IMR-90 (cell line): ENCODE data around the gene AGPAT1. TPM values are rescaled to one million over a fixed set of nuclear protein-coding genes. Genes with fewer than 3 reads are reported as not detected.

Experiments
- ATAC-seq: fragments of 200-7000 bp; cut with Tn5 transposase; 2 replicates; pipeline ENCODE4 v1.9.1; 2020; ENCODE audit warnings: low read depth, mild to moderate bottlenecking, moderate library complexity
- BruUV-seq: library from RNA; stranded (reverse); fragments of 400-500 nt; replicated peaks from 2 replicates; lab custom pipeline; 2021; lab: Mats Ljungman, UMichigan
- CTCF ChIA-PET: fragments of 300-600 bp; formaldehyde crosslinking; extraction: SDS; loops from one replicate; lab custom pipeline; 2021; ENCODE audit warnings: antibody characterized with exemption; lab: Yijun Ruan, JAX
- POLR2A ChIA-PET: fragments of 300-600 bp; sonication (Branson Sonifier 250); formaldehyde crosslinking; loops from one replicate; lab custom pipeline; 2022; ENCODE audit warnings: antibody characterized with exemption; ENCODE audit not compliant: unreplicated experiment; lab: Charles Lee
- DNase-seq: peaks from one replicate; pipeline ENCODE4 v3.0.0; 2013
- H2AFZ ChIP-seq: replicated peaks from 2 replicates; pipeline ENCODE3; 2013; ENCODE audit warnings: low read length, mild to moderate bottlenecking; ENCODE audit not compliant: poor library complexity
- H2AK5ac ChIP-seq: 2 replicates; pipeline ENCODE4 v1.6.1; 2013; ENCODE audit warnings: low read depth, low read length, inconsistent platforms
- H2AK9ac ChIP-seq: replicated peaks from 2 replicates; pipeline ENCODE3; 2013; ENCODE audit warnings: mild to moderate bottlenecking, low read depth, low read length, moderate library complexity; ENCODE audit not compliant: poor library complexity
- H2BK120ac ChIP-seq: 2 replicates; pipeline ENCODE4 v1.6.1; 2013; ENCODE audit warnings: low read depth, low read length, inconsistent platforms
- H2BK15ac ChIP-seq: 3 replicates; pipeline ENCODE4 v1.6.1; 2013; ENCODE audit warnings: low read depth, low read length, inconsistent platforms
- H2BK20ac ChIP-seq: 2 replicates; pipeline ENCODE4 v1.6.1; 2013; ENCODE audit warnings: low read depth, mild to moderate bottlenecking, inconsistent platforms, low read length, moderate library complexity
- H2BK5ac ChIP-seq: 2 replicates; pipeline ENCODE4 v1.6.1; 2013; ENCODE audit warnings: mild to moderate bottlenecking, low read depth, low read length, inconsistent platforms; ENCODE audit not compliant: poor library complexity, severe bottlenecking
- H3K14ac ChIP-seq: replicated peaks from 2 replicates; pipeline ENCODE4 v1.6.1; 2013; ENCODE audit warnings: low read depth, low read length, inconsistent platforms
- H3K18ac ChIP-seq: 2 replicates; pipeline ENCODE4 v1.6.1; 2013; ENCODE audit warnings: low read depth, low read length, control low read depth
- H3K23ac ChIP-seq: 2 replicates; pipeline ENCODE4 v1.6.1; 2013; ENCODE audit warnings: low read depth, low read length, inconsistent platforms
- H3K27ac ChIP-seq: 2 replicates; pipeline ENCODE4 v1.5.1; 2013; ENCODE audit warnings: mild to moderate bottlenecking, control low read depth, low read length; ENCODE audit not compliant: insufficient read depth
- H3K27me3 ChIP-seq: 2 replicates; pipeline ENCODE4 v1.6.1; 2013; ENCODE audit warnings: low read length; ENCODE audit not compliant: control insufficient read depth, insufficient read depth
- H3K36me3 ChIP-seq: 2 replicates; pipeline ENCODE4 v1.6.1; 2013; ENCODE audit warnings: low read length, mixed read lengths; ENCODE audit not compliant: control insufficient read depth, insufficient read depth
- H3K4ac ChIP-seq: 2 replicates; pipeline ENCODE4 v1.6.1; 2013; ENCODE audit warnings: low read depth, low read length, inconsistent platforms
- H3K4me1 ChIP-seq: 2 replicates; pipeline ENCODE4 v1.6.1; 2013; ENCODE audit warnings: low read length, mixed read lengths; ENCODE audit not compliant: control insufficient read depth, insufficient read depth
- H3K4me2 ChIP-seq: 2 replicates; pipeline ENCODE4 v1.6.1; 2013; ENCODE audit warnings: low read depth, mild to moderate bottlenecking, control low read depth, low read length, moderate library complexity
- H3K4me3 ChIP-seq: 2 replicates; pipeline ENCODE4 v1.5.1; 2013; ENCODE audit warnings: low read depth, mild to moderate bottlenecking, control low read depth, low read length, moderate library complexity; ENCODE audit not compliant: insufficient read depth
- H3K56ac ChIP-seq: 2 replicates; pipeline ENCODE4 v1.6.1; 2013; ENCODE audit warnings: low read length, inconsistent platforms; ENCODE audit not compliant: insufficient read depth; ENCODE audit errors: extremely low read depth
- H3K79me1 ChIP-seq, 2 experiments: 2 replicates each; pipeline ENCODE4 v1.6.1; 2013; ENCODE audit warnings: low read length in 2 of 2, inconsistent platforms in 1 of 2, low read depth in 1 of 2
- H3K9ac ChIP-seq: 2 replicates; pipeline ENCODE4 v1.6.1; 2013; ENCODE audit warnings: low read depth, low read length, control low read depth
- H3K9me1 ChIP-seq: 2 replicates; pipeline ENCODE4 v1.6.1; 2013; ENCODE audit warnings: low read length, inconsistent platforms; ENCODE audit not compliant: insufficient read depth
- H3K9me3 ChIP-seq: 2 replicates; pipeline ENCODE4 v1.6.1; 2013; ENCODE audit warnings: low read length; ENCODE audit not compliant: control insufficient read depth, insufficient read depth
- H4K20me1 ChIP-seq: 2 replicates; pipeline ENCODE4 v1.6.1; 2013; ENCODE audit warnings: low read length, inconsistent platforms; ENCODE audit not compliant: insufficient read depth
- H4K5ac ChIP-seq: 2 replicates; pipeline ENCODE4 v1.6.1; 2013; ENCODE audit warnings: mild to moderate bottlenecking, low read depth, low read length, control low read depth
- H4K8ac ChIP-seq, 2 experiments: 2 replicates each; pipeline ENCODE4 v1.6.1; 2013; ENCODE audit warnings: low read depth in 2 of 2, low read length in 2 of 2, control low read depth in 1 of 2, inconsistent platforms in 1 of 2
- H4K91ac ChIP-seq: 2 replicates; pipeline ENCODE4 v1.6.1; 2013; ENCODE audit warnings: low read depth, low read length, inconsistent platforms; ENCODE audit not compliant: insufficient read depth
- CEBPB ChIP-seq: IDR thresholded peaks from 2 replicates; pipeline ENCODE4 v1.6.1; 2012; ENCODE audit warnings: low read depth, low read length, improper control_type of control experiment
- RAD21 ChIP-seq: IDR thresholded peaks from 2 replicates; pipeline ENCODE4 v1.6.1; 2012; ENCODE audit warnings: low read length, improper control_type of control experiment
- SMC3 ChIP-seq: fragments of 150-350 bp; IDR thresholded peaks from 2 replicates; pipeline ENCODE4 v1.6.1; 2016; ENCODE audit warnings: low read depth, mild to moderate bottlenecking, antibody characterized with exemption, low read length, moderate library complexity
- dilution Hi-C: fragments of 300-500 bp; cut with HindIII; formaldehyde crosslinking; loops from one replicate; pipeline ENCODE4 v1.14.3; 2018; ENCODE audit warnings: low sequenced_read_pairs; ENCODE audit not compliant: unreplicated experiment
- in situ Hi-C: fragments of 300-500 bp; cut with MboI; formaldehyde crosslinking; loops from 3 replicates; pipeline ENCODE4 v1.14.3; 2019; ENCODE audit warnings: low sequenced_read_pairs, inconsistent platforms, mixed read lengths
- intact Hi-C: fragments of 100-400 bp; cut with micrococcal nuclease; formaldehyde crosslinking; loops from 2 replicates; pipeline ENCODE4 v1.10.0; 2022
- polyA plus RNA-seq, 3 experiments: library from polyadenylated mRNA; depleted of rRNA; stranded (reverse); fragments of >200 nt; gene quantifications; 2 replicates each; pipeline ENCODE4 v1.2.3, GENCODE V29; 2012; ENCODE audit warnings: low replicate concordance in 1 of 3
- total RNA-seq: library from RNA; depleted of rRNA; stranded (reverse); fragments of >200 nt; gene quantifications from 2 replicates; pipeline ENCODE4 v1.2.3, GENCODE V29; 2012
- TF ChIP-seq, protein P1 (sequence below): fragments of 150-350 bp; IDR thresholded peaks from 2 replicates; pipeline ENCODE4 v1.6.1; 2016; ENCODE audit warnings: low read depth, mild to moderate bottlenecking, low read length, moderate library complexity, borderline replicate concordance
- TF ChIP-seq, protein P2 (sequence below): fragments of 150-350 bp; IDR thresholded peaks from 2 replicates; pipeline ENCODE4 v1.6.1; 2017; ENCODE audit warnings: mild to moderate bottlenecking, antibody characterized with exemption, low read length, low read depth

AGPAT1 gene
- total and polyA plus RNA-seq, 2 of the 4 experiments (the other 2 are of a cell fraction): 27.2 to 116 TPM

GRCh38 chr6:32137454-32137853 is 38.4 kb downstream of the AGPAT1 start:
- Histone ChIP-seq H4K5ac (no peak overlapping the region), H2BK5ac (no peak overlapping the region), H2AK9ac (no peak overlapping the region), H3K9me3 (no peaks in the 10 kb centered on the region), H2BK120ac (no peak overlapping the region), H4K8ac (no peak overlapping the region), H4K20me1 (no peaks in the 10 kb centered on the region), H3K4me2 (no peak overlapping the region), H3K36me3 (no peaks in the 10 kb centered on the region), H3K56ac (no peak overlapping the region), H3K9me1 (no peaks in the 10 kb centered on the region; the same call in 1 of the 2 replicates), H3K79me1 (no peaks in the 10 kb centered on the region), H3K4me3 (no peak overlapping the region), H3K27ac (no peak overlapping the region), H3K4me1 (peaks cover 7% of the 10 kb centered on the region; the same call in 1 of the 2 replicates), H3K27me3 (no peaks in the 10 kb centered on the region), H3K18ac (no peak overlapping the region), H2AFZ (no peak overlapping the region), H3K14ac (no peak overlapping the region), H3K23ac (no peak overlapping the region), H2AK5ac (0 out of 2 replicates have a peak overlapping the region, but pooled peaks have one; percentile 4), H3K4ac (no peak overlapping the region), H3K9ac (no peak overlapping the region), H2BK15ac (no peak overlapping the region), H2BK20ac (no peak overlapping the region), H4K91ac (no peak overlapping the region)
- in situ Hi-C loops (no loop called here), dilution Hi-C loops (no loop called here), intact Hi-C loops (no loop called here)
- no TSS peak for BruUV-seq
- DNase-seq: no peak
- CTCF ChIA-PET: interaction anchor here (0.7 kb wide), 1 partner anchor 61 kb away, joined by 3 read pairs; no protein-coding TSS in a partner anchor
- TF ChIP-seq, protein P1, sequence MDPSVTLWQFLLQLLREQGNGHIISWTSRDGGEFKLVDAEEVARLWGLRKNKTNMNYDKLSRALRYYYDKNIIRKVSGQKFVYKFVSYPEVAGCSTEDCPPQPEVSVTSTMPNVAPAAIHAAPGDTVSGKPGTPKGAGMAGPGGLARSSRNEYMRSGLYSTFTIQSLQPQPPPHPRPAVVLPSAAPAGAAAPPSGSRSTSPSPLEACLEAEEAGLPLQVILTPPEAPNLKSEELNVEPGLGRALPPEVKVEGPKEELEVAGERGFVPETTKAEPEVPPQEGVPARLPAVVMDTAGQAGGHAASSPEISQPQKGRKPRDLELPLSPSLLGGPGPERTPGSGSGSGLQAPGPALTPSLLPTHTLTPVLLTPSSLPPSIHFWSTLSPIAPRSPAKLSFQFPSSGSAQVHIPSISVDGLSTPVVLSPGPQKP: no peak
- TF ChIP-seq RAD21 (no peak), CEBPB (no peak), SMC3 (no peak)
- TF ChIP-seq, protein P2, sequence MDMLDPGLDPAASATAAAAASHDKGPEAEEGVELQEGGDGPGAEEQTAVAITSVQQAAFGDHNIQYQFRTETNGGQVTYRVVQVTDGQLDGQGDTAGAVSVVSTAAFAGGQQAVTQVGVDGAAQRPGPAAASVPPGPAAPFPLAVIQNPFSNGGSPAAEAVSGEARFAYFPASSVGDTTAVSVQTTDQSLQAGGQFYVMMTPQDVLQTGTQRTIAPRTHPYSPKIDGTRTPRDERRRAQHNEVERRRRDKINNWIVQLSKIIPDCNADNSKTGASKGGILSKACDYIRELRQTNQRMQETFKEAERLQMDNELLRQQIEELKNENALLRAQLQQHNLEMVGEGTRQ: no peak
- ATAC-seq: no peak
- POLR2A ChIA-PET: no interaction called here
